ENCODE results near the gene PWWP2B. TPM values are rescaled to one million over a fixed set of nuclear protein-coding genes. Genes with fewer than 3 reads are reported as not detected.
A peak's percentile ranks its signal among the peaks of the same experiment; 100 is the strongest.

PWWP2B gene
- total and polyA plus RNA-seq, 10 of the 15 experiments (the other 5 are each of a cell fraction or from before 2014, with no cell fraction given): 0.04 to 0.87 (median 0.35) TPM; not detected in 4

GRCh38 chr10:132422903-132423825 is 26.2 kb downstream of the PWWP2B start:
- H3K4me3 ChIP-seq: no peak overlapping the region
- in situ Hi-C loops (cut with MboI) (no loop called here), intact Hi-C loops (cut with micrococcal nuclease; ENCODE audit: unreplicated experiment) (no loop called here)
- SMC1A ChIA-PET (ENCODE audit: uncharacterized antibody, unreplicated experiment): no interaction called here
- H4K20me1 ChIP-seq (ENCODE audit: control insufficient read depth, insufficient read depth): no peaks in the 10 kb centered on the region
- H2AFZ ChIP-seq (ENCODE audit: control insufficient read depth, low read depth, low read length): peak overlapping the region; percentile 81
- H3K27ac ChIP-seq (ENCODE audit: control insufficient read depth, insufficient read depth): peak overlapping the region; percentile 14; the same call in 1 of the 2 replicates
- CTCF ChIA-PET: interaction anchor here (0.8 to 1.5 kb wide), 3 partner anchors 20 to 36 kb away, joined by 3 to 8 read pairs (median 5); no protein-coding TSS in a partner anchor
- no peak overlapping the region for H3K9ac ChIP-seq (ENCODE audit: control insufficient read depth, insufficient read depth, low read length)
- WGBS (ENCODE audit: insufficient coverage, insufficient replicate concordance, low lambda C conversion rate, missing lambda C conversion rate): 70% methylated on average over 26 of the region's 26 CpGs
- H3K9me3 ChIP-seq (replicated peaks; ENCODE audit: control insufficient read depth, insufficient read depth, low read length): no peaks in the 10 kb centered on the region
- DNase-seq (ENCODE audit: low read depth, low spot score): no peak
- POLR2A ChIA-PET: interaction anchor here (0.7 kb wide), 1 partner anchor 20 kb away, joined by 3 read pairs; no protein-coding TSS in a partner anchor
- peak; percentile 83 for FAIRE-seq
- peaks cover 26% of the 10 kb centered on the region for H3K4me1 ChIP-seq (ENCODE audit: control insufficient read depth, insufficient read depth, low read length)
- no peaks in the 10 kb centered on the region for H3K36me3 ChIP-seq (ENCODE audit: control insufficient read depth in 2 of 2, insufficient read depth in 2 of 2, low read length in 1 of 2)
- no peaks in the 10 kb centered on the region for H3K79me2 ChIP-seq (ENCODE audit: control insufficient read depth, insufficient read depth, low read length)
- no peak overlapping the region for H3K4me2 ChIP-seq (ENCODE audit: control insufficient read depth, insufficient read depth)
- BruUV-seq (replicated peaks): no TSS peak
- RAD21 ChIA-PET (ENCODE audit: unreplicated experiment): interaction anchor here (1.4 kb wide), 1 partner anchor 32 kb away, joined by 3 read pairs; no protein-coding TSS in a partner anchor
- H3K27me3 ChIP-seq (replicated peaks in 1 of 2; ENCODE audit: control insufficient read depth in 2 of 2, insufficient read depth in 2 of 2, low read length in 1 of 2): no peaks in the 10 kb centered on the region; a peak in 1 of 4 replicates
- peak; percentile 13; the same call in 1 of the 3 replicates for ATAC-seq
- TF ChIP-seq NRF1 (conservative IDR thresholded peaks at IDR 0.05; ENCODE audit: low read depth, low read length) (no peak), CEBPB (IDR thresholded peaks at IDR 0.05; ENCODE audit: borderline replicate concordance in 1 of 2, low read depth in 2 of 2, low read length in 2 of 2) (no peak), IRF4 (IDR thresholded peaks at IDR 0.05; ENCODE audit: low read depth, low read length) (no peak), ZSCAN29 (IDR thresholded peaks at IDR 0.05) (no peak), SRF (IDR thresholded peaks at IDR 0.05; ENCODE audit: low read depth in 2 of 2, low read length in 2 of 2) (no peak), PKNOX1 (IDR thresholded peaks at IDR 0.05) (peak; percentile 81), RAD51 (IDR thresholded peaks at IDR 0.05) (no peak), POLR2A (IDR thresholded peaks at IDR 0.05; ENCODE audit: low read depth, low read length) (no peak), PBX3 (IDR thresholded peaks at IDR 0.05; ENCODE audit: insufficient replicate concordance, low read depth, low read length) (peak; percentile 71), SPI1 (IDR thresholded peaks at IDR 0.05; ENCODE audit: borderline replicate concordance, insufficient read depth, low read depth, low read length) (0 out of 2 replicates have a peak, but pooled peaks have one; percentile 10), JUND (IDR thresholded peaks at IDR 0.05; ENCODE audit: low read depth, low read length) (no peak), HSF1 (IDR thresholded peaks at IDR 0.05; ENCODE audit: low read depth, low read length) (no peak), NFXL1 (IDR thresholded peaks at IDR 0.05; ENCODE audit: borderline replicate concordance) (peak; percentile 68; the same call in 1 of the 2 replicates), BCL3 (IDR thresholded peaks at IDR 0.05; ENCODE audit: borderline replicate concordance, insufficient read depth, low read depth, low read length, poor library complexity, severe bottlenecking) (peak; percentile 94), TCF3 (IDR thresholded peaks at IDR 0.05; ENCODE audit: borderline replicate concordance, insufficient read depth, low read depth, low read length) (0 out of 2 replicates have a peak, but pooled peaks have one; percentile 40), NR2F1 (conservative IDR thresholded peaks at IDR 0.05) (no peak), NR2C2 (IDR thresholded peaks at IDR 0.05; ENCODE audit: borderline replicate concordance, control insufficient read depth, insufficient read length, low read depth) (no peak)
